GM12875 (cell line): Measurements from ENCODE around the gene STK32A.

ENCODE experiments used
- H3K4me3 ChIP-seq: one replicate; pipeline ENCODE4 v1.5.1; 2011; ENCODE audit warnings: low read depth, low read length, control low read depth
- CTCF ChIP-seq: IDR thresholded peaks from 2 replicates; pipeline ENCODE4 v1.5.1; 2011; ENCODE audit warnings: low read depth, mild to moderate bottlenecking, control low read depth, inconsistent platforms, low read length, moderate library complexity, borderline replicate concordance; ENCODE audit not compliant: insufficient read depth

The STK32A gene

GRCh38 chr5:147373328-147373727 is 138.5 kb downstream of the STK32A start:
- H3K4me3 ChIP-seq: no peak overlapping the region
- TF ChIP-seq CTCF: no peak

GRCh38 chr5:147375151-147375550 is 140.3 kb downstream of the STK32A start:
- H3K4me3 ChIP-seq: no peak overlapping the region
- no peak for TF ChIP-seq CTCF

- no peak overlapping the region for H3K4me3 ChIP-seq
- TF ChIP-seq CTCF: no peak
Observed at GRCh38 chr5:147377682-147378081, 142.9 kb downstream of the STK32A start.

GRCh38 chr5:147381555-147381954 is 146.7 kb downstream of the STK32A start:
- no peak overlapping the region for H3K4me3 ChIP-seq
- TF ChIP-seq CTCF: no peak

GRCh38 chr5:147382776-147383175 is 147.9 kb downstream of the STK32A start:
- TF ChIP-seq CTCF: no peak
- no peak overlapping the region for H3K4me3 ChIP-seq

- TF ChIP-seq CTCF: no peak
- no peak overlapping the region for H3K4me3 ChIP-seq
Observed at GRCh38 chr5:147384346-147385193, 149.7 kb downstream of the STK32A start.

- no peak for TF ChIP-seq CTCF
- H3K4me3 ChIP-seq: no peak overlapping the region
Observed at GRCh38 chr5:147387109-147387508, 152.3 kb downstream of the STK32A start.
